Activated CD8-positive, alpha-beta memory T cell treated with anti-CD3 and anti-CD28 coated beads, Interleukin-2, amount 50 U/mL, for 24 hours (primary cell): Measurements from ENCODE around the gene C1QTNF4.

ENCODE experiments used
- DNase-seq: peaks from one replicate; pipeline ENCODE4 v3.0.0-alpha.2; 2020; ENCODE audit errors: extremely low read depth

C1QTNF4 gene

GRCh38 chr11:47593492-47593933 is 698 bp downstream of the C1QTNF4 start:
- no peak for DNase-seq

GRCh38 chr11:47592970-47593369 is 1.2 kb downstream of the C1QTNF4 start:
- DNase-seq: no peak

- no peak for DNase-seq
Observed at GRCh38 chr11:47592251-47592650, 2.0 kb downstream of the C1QTNF4 start.

- no peak for DNase-seq
Observed at GRCh38 chr11:47591764-47592163, 2.4 kb downstream of the C1QTNF4 start.

- DNase-seq: no peak
Observed at GRCh38 chr11:47589977-47590861, 4.0 kb downstream of the C1QTNF4 start.

DNA sequence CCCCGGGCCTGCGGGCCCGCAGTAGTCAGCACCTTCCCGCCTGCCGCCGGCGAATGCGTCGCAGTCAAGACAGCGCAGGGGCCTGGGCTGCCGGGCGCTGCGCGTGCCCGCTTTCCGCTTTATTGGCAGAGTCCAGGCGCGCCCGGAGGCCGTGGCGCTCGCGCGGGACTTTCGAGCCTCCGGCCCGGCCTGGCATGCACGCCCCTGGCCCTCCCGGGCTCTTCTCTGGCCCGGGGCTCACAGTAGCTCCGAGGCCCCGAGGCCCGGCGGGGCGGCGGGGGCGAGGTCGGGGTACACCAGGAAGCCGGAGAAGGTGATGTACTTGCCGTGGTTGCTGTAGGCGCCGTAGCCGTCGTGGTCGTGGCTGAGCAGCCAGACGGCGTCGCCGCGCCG is 4.6 kb downstream of the C1QTNF4 start:
- no peak for DNase-seq

GRCh38 chr11:47589118-47589517 is 5.1 kb downstream of the C1QTNF4 start:
- DNase-seq: no peak

- no peak for DNase-seq
Observed at GRCh38 chr11:47587723-47588326, 6.4 kb downstream of the C1QTNF4 start.

GRCh38 chr11:47587039-47587716 is 7.0 kb downstream of the C1QTNF4 start:
- no peak for DNase-seq

GRCh38 chr11:47586098-47586855 is 7.9 kb downstream of the C1QTNF4 start, which contains the start of gene FAM180B:
Gene FAM180B, plus strand, starts transcription at chr11:47586678. Its CDS starts 91 bp downstream, at chr11:47586769.
- no peak for DNase-seq

GRCh38 chr11:47583844-47584243 is 10.4 kb downstream of the C1QTNF4 start:
- DNase-seq: no peak

- DNase-seq: peak; percentile 65
Observed at GRCh38 chr11:47578524-47579494, 15.4 kb downstream of the C1QTNF4 start, which contains the start of the genes KBTBD4 and NDUFS3. Gene KBTBD4, minus strand, starts transcription at chr11:47578970. Its CDS starts 19 bp downstream, at chr11:47578951. Gene NDUFS3, plus strand, starts transcription at chr11:47579074. Its CDS starts 18 bp downstream, at chr11:47579092.

DNA sequence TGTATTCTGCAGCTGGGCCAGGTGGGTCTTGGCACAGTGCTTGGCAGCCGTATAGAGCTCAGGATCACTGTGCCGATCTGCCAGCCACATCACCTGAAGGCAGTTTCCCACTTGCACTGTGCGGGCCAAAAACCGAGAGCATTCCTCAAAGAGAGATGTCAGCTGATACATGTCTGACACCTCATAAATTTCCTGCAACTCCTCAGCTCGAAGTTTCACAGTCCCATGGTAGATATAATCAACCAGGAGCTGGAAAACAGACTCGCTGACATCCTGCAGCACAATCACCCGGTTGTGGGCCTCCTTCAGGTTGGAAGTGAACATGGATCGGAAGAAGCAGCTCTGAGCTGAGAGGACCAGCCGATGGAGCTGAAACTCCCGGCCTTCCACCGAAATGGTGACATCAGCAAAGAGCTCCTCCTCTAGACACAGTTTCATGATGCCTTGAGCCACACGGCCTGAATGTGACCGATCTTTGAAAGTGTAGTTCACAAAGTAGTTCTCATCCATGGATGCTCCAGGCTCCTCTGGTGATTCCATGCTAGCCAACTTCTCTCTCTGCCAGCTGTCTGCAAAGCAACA is 16.7 kb downstream of the C1QTNF4 start:
- DNase-seq: no peak

DNA sequence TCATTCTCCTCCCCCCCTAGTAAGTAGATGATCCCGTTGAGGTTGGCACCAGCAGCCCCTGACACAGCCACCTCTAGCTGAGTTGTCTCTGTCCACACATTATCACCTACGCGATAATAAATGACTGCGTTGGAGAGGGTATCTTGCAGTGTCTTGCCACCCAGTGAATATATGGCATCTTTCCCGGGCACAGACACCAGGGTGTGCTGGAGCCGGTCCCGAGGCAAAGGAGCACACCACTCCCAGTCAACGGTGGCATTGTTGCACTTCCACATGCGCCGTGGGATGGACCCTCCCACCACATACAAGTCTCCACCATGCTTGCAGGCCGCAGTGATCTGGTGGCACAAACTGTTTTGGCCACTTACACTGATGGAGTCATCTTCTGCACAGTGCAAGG is 20.9 kb downstream of the C1QTNF4 start:
- DNase-seq: no peak

- DNase-seq: no peak
Observed at GRCh38 chr11:47572715-47573255, 21.4 kb downstream of the C1QTNF4 start.

DNA sequence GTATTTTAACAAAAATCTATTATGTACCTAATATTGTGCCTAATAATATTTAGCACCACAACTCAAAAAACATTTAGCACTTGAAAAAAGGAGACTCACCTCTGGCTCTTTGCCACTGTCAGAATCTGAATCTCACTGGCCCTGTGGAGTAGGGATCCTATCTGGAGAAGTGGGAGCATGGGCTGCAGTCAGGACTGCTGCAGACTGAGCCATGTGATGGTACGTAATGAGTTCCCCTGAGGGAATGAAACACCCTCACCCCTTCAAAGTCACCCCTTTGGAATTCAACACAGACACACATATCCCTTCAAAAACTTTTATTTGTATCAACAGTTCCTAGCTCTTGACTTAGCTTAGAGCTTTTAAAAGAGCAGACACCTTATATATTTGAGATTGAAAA is 22.3 kb downstream of the C1QTNF4 start:
- no peak for DNase-seq

GRCh38 chr11:47571357-47571729 is 22.9 kb downstream of the C1QTNF4 start:
- DNase-seq: no peak

GRCh38 chr11:47570651-47571356 is 23.4 kb downstream of the C1QTNF4 start:
- no peak for DNase-seq

GRCh38 chr11:47569646-47570045 is 24.6 kb downstream of the C1QTNF4 start:
- DNase-seq: no peak
